Measurements from ENCODE around the gene INSYN2B. TPM values are rescaled to one million over a fixed set of nuclear protein-coding genes. Genes with fewer than 3 reads are reported as not detected.

The INSYN2B gene
- polyA plus RNA-seq, 1 donor = 0.34 TPM

DNA sequence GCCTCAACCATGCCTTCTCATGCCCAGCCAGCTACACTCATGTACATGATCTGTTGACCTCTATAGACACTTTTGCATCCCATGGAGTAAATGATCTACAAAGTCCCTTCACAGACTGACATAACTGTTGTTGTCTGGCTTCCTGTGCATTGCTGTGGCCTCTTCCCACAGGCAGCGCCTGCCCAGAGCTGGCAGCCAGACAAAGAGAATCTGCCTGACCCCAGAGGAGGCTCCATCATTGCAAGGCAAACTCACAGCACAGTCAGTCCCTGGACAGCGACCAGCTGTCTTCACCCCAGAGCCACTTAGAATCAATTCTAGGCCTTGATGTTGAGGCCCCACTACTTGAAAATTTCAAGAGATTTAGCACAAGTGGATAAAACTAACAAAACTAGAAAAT lies 65.5 kb downstream of the INSYN2B start:
- DNase-seq = peak; percentile 6 to 7
- Histone ChIP-seq H3K4me1 (ENCODE audit: control insufficient read depth, insufficient read depth, low read length) (no peaks in the 10 kb centered on the region), H3K4me3 (ENCODE audit: low read length) (no peak overlapping the region), H3K27me3 (ENCODE audit: control insufficient read depth, insufficient read depth, low read length) (no peaks in the 10 kb centered on the region), H3K27ac (ENCODE audit: low read length) (no peak overlapping the region), H3K36me3 (ENCODE audit: control insufficient read depth, insufficient read depth, low read length) (no peaks in the 10 kb centered on the region), H3K9me3 (ENCODE audit: control insufficient read depth, low read depth, low read length) (no peaks in the 10 kb centered on the region)
- WGBS (ENCODE audit: insufficient coverage, low lambda C conversion rate) = 0% methylated on average over 1 of the region's 2 CpGs

DNA sequence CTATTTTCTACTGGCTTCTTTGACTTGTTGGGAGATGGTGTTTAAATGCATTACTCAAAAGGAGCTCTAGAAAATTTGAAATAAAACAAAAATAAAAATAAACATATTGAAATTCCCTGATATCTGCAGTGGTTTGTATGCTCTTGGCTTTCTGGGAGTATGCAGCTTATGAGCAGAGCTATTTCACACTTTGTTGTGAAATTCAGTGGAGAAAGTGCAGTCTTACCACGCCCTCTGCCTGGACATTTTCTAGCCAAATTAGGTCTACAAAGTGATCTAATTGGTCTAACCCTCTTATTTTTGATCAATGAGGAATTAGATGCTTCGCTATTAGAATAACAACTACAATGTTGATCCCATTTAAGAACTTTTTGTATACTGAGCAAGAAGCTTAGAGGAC lies 66.8 kb downstream of the INSYN2B start:
- WGBS (ENCODE audit: insufficient coverage, low lambda C conversion rate) = 100% methylated on average over 1 of the region's 2 CpGs
- Histone ChIP-seq H3K9me3 (ENCODE audit: control insufficient read depth, low read depth, low read length) (no peaks in the 10 kb centered on the region), H3K4me3 (ENCODE audit: low read length) (no peak overlapping the region), H3K4me1 (ENCODE audit: control insufficient read depth, insufficient read depth, low read length) (no peaks in the 10 kb centered on the region), H3K36me3 (ENCODE audit: control insufficient read depth, insufficient read depth, low read length) (no peaks in the 10 kb centered on the region), H3K27me3 (ENCODE audit: control insufficient read depth, insufficient read depth, low read length) (no peaks in the 10 kb centered on the region), H3K27ac (ENCODE audit: low read length) (no peak overlapping the region)
- no peak for DNase-seq

DNA sequence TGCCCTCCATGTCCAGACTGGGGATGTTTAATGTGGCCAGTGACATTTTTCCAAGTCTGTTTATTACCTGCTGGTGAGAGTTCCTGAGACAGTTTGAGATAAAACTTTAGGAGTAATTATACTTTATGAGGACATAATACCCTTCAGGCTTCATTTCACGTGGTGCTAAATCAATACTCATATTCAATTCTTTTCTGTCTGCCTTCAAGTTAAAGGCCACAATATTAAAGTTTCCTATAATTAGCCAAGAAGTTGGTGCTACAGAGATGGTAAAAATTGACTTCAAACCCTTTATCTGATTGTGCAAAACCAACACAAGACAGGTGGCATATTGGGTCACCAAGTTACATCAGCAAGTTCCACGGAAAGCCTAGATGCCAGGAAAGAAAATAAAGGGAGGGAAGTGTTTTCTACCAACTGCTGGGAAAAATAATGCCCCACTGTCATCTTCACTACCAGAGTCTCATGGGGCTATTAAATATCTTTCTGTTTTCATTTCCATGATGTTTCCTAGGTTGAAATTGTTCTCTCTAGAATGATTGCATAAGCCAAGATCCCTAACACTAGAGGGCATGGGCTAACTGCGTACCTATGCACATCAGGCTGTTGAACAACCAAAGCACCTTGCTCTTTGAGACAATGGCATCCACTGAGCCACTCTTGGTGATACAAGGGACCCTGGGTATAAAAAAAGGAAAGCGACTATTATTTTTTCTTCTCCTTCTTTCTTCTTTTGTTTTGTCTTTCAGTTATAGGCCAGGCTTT lies 68.7 kb downstream of the INSYN2B start:
- Histone ChIP-seq H3K27me3 (ENCODE audit: control insufficient read depth, insufficient read depth, low read length) (no peaks in the 10 kb centered on the region), H3K27ac (ENCODE audit: low read length) (no peak overlapping the region), H3K4me1 (ENCODE audit: control insufficient read depth, insufficient read depth, low read length) (no peaks in the 10 kb centered on the region), H3K36me3 (ENCODE audit: control insufficient read depth, insufficient read depth, low read length) (no peaks in the 10 kb centered on the region), H3K9me3 (ENCODE audit: control insufficient read depth, low read depth, low read length) (no peaks in the 10 kb centered on the region), H3K4me3 (ENCODE audit: low read length) (no peak overlapping the region)
- WGBS (ENCODE audit: insufficient coverage, low lambda C conversion rate) = no CpG with 5 or more reads among the region's 4 CpGs
- DNase-seq = no peak

DNA sequence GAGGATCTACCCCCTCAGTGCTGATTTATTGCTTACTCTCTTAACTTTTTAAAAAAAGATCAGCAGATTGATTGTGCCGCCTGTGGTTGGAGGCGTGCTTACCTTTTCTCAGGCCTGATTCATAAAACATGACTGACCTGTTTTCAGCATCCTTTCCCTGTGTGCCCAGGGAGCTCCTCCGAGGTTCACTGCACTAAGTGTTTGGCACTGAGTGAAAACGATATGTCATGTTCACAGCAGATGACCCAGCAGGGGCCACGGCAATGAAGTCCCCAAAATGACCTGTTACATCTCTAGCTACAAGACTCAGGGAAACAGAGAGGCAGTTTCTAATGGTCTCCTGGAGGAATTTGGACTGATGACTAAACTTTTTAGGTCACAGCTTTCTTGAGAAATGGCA lies 69.9 kb downstream of the INSYN2B start:
- DNase-seq = no peak
- no peaks in the 10 kb centered on the region for H3K27me3 ChIP-seq (ENCODE audit: control insufficient read depth, insufficient read depth, low read length)
- H3K9me3 ChIP-seq (ENCODE audit: control insufficient read depth, low read depth, low read length) = no peaks in the 10 kb centered on the region
- H3K27ac ChIP-seq (ENCODE audit: low read length) = no peak overlapping the region
- no CpG with 5 or more reads among the region's 5 CpGs for WGBS (ENCODE audit: insufficient coverage, low lambda C conversion rate)
- no peak overlapping the region for H3K4me3 ChIP-seq (ENCODE audit: low read length)
- no peaks in the 10 kb centered on the region for H3K36me3 ChIP-seq (ENCODE audit: control insufficient read depth, insufficient read depth, low read length)
- no peaks in the 10 kb centered on the region for H3K4me1 ChIP-seq (ENCODE audit: control insufficient read depth, insufficient read depth, low read length)

DNA sequence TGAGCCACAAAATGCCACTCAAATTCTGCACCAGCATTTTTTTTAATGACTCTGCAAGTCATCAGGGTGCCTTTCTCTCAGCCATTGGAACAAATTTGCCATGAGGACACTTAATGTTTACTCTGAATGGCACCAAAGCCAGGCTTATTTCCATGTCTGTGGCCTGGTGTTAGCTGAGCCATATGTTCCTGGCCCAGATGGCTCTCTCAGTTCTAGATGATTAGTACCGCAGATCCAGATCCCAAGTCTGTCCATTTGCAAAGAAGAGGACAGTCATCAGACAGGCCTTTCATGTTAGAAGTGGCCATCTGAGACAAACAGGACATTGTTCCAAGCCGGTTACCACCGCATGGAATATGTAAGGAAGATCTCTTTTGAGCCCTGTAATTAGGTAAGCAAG lies 70.3 kb downstream of the INSYN2B start:
- H3K9me3 ChIP-seq (ENCODE audit: control insufficient read depth, low read depth, low read length) = no peaks in the 10 kb centered on the region
- H3K4me1 ChIP-seq (ENCODE audit: control insufficient read depth, insufficient read depth, low read length) = no peaks in the 10 kb centered on the region
- no CpG with 5 or more reads among the region's 3 CpGs for WGBS (ENCODE audit: insufficient coverage, low lambda C conversion rate)
- no peaks in the 10 kb centered on the region for H3K36me3 ChIP-seq (ENCODE audit: control insufficient read depth, insufficient read depth, low read length)
- H3K27me3 ChIP-seq (ENCODE audit: control insufficient read depth, insufficient read depth, low read length) = no peaks in the 10 kb centered on the region
- no peak overlapping the region for H3K27ac ChIP-seq (ENCODE audit: low read length)
- no peak for DNase-seq
- no peak overlapping the region for H3K4me3 ChIP-seq (ENCODE audit: low read length)

- Histone ChIP-seq H3K9me3 (ENCODE audit: control insufficient read depth, low read depth, low read length) (no peaks in the 10 kb centered on the region), H3K36me3 (ENCODE audit: control insufficient read depth, insufficient read depth, low read length) (no peaks in the 10 kb centered on the region), H3K4me1 (ENCODE audit: control insufficient read depth, insufficient read depth, low read length) (no peaks in the 10 kb centered on the region), H3K27ac (ENCODE audit: low read length) (no peak overlapping the region), H3K4me3 (ENCODE audit: low read length) (no peak overlapping the region), H3K27me3 (ENCODE audit: control insufficient read depth, insufficient read depth, low read length) (no peaks in the 10 kb centered on the region)
- DNase-seq = no peak
- WGBS (ENCODE audit: insufficient coverage, low lambda C conversion rate) = no CpG with 5 or more reads among the region's 1 CpG
Measured at GRCh38 chr5:169908864-169909263, 71.4 kb downstream of the INSYN2B start.

GRCh38 chr5:169906745-169907649 lies 73.3 kb downstream of the INSYN2B start:
- no CpG with 5 or more reads among the region's 8 CpGs for WGBS (ENCODE audit: insufficient coverage, low lambda C conversion rate)
- Histone ChIP-seq H3K27me3 (ENCODE audit: control insufficient read depth, insufficient read depth, low read length) (no peaks in the 10 kb centered on the region), H3K27ac (ENCODE audit: low read length) (no peak overlapping the region), H3K9me3 (ENCODE audit: control insufficient read depth, low read depth, low read length) (no peaks in the 10 kb centered on the region), H3K36me3 (ENCODE audit: control insufficient read depth, insufficient read depth, low read length) (no peaks in the 10 kb centered on the region), H3K4me3 (ENCODE audit: low read length) (no peak overlapping the region), H3K4me1 (ENCODE audit: control insufficient read depth, insufficient read depth, low read length) (no peaks in the 10 kb centered on the region)
- no peak for DNase-seq

DNA sequence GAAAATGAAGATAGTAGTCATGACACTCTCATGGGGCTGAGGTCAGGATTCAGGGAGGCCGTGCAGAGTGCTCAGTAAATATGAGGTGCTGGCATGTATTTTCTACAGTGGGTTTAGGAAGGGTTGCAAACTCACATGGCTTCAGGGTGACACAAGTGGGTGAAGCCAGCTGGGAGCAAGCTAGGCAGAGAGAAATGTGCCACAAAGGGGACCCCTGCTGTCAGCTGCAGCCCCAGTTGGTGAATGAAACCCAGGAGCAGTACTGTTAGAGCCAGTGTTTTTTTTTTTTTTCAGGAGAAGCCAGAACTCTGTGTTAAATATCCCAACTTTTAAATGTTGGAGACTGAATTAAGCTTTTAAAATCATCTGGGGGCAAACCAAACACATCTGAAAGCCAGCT lies 75.3 kb downstream of the INSYN2B start:
- Histone ChIP-seq H3K9me3 (ENCODE audit: control insufficient read depth, low read depth, low read length) (no peaks in the 10 kb centered on the region), H3K27ac (ENCODE audit: low read length) (no peak overlapping the region), H3K4me1 (ENCODE audit: control insufficient read depth, insufficient read depth, low read length) (no peaks in the 10 kb centered on the region), H3K27me3 (ENCODE audit: control insufficient read depth, insufficient read depth, low read length) (no peaks in the 10 kb centered on the region), H3K4me3 (ENCODE audit: low read length) (no peak overlapping the region), H3K36me3 (ENCODE audit: control insufficient read depth, insufficient read depth, low read length) (no peaks in the 10 kb centered on the region)
- DNase-seq = no peak
- WGBS (ENCODE audit: insufficient coverage, low lambda C conversion rate) = no CpG with 5 or more reads among the region's 1 CpG

DNA sequence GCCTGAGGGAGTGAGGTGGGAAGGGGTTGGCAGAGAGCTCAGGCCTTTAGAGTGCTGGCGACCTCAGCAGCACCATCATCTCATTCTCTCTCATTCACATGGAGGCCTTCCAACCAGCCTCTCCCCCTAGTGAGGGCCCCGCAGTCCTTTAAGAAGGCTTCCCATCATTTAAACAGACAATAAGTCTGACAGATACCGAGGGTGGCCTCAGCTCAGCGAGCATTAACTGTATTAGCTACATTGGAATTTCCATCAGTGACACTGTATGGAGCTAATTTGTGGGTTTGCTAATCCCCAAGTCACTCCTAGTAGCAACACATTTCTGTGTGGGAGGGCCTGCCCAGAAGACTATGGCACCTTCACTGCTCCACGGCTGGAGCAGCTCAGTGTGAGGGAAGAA lies 75.8 kb downstream of the INSYN2B start:
- 50% methylated on average over 2 of the region's 5 CpGs for whole genome bisulfite sequencing (ENCODE audit: insufficient coverage, low lambda C conversion rate)

GRCh38 chr5:169904059-169904458 lies 76.2 kb downstream of the INSYN2B start:
- H3K27me3 ChIP-seq (ENCODE audit: control insufficient read depth, insufficient read depth, low read length) = no peaks in the 10 kb centered on the region
- no peaks in the 10 kb centered on the region for H3K36me3 ChIP-seq (ENCODE audit: control insufficient read depth, insufficient read depth, low read length)
- no peak for DNase-seq
- H3K9me3 ChIP-seq (ENCODE audit: control insufficient read depth, low read depth, low read length) = no peaks in the 10 kb centered on the region
- no peak overlapping the region for H3K27ac ChIP-seq (ENCODE audit: low read length)
- 100% methylated on average over 1 of the region's 2 CpGs for whole genome bisulfite sequencing (ENCODE audit: insufficient coverage, low lambda C conversion rate)
- no peaks in the 10 kb centered on the region for H3K4me1 ChIP-seq (ENCODE audit: control insufficient read depth, insufficient read depth, low read length)
- H3K4me3 ChIP-seq (ENCODE audit: low read length) = no peak overlapping the region

More for the DNA sequence above, 75.8 kb downstream of the INSYN2B start:
- no peaks in the 10 kb centered on the region for H3K27me3 ChIP-seq (ENCODE audit: control insufficient read depth, insufficient read depth, low read length)
- no peak for DNase-seq
- no peaks in the 10 kb centered on the region for H3K4me1 ChIP-seq (ENCODE audit: control insufficient read depth, insufficient read depth, low read length)
- no peak overlapping the region for H3K4me3 ChIP-seq (ENCODE audit: low read length)
- no peaks in the 10 kb centered on the region for H3K36me3 ChIP-seq (ENCODE audit: control insufficient read depth, insufficient read depth, low read length)
- H3K27ac ChIP-seq (ENCODE audit: low read length) = no peak overlapping the region
- H3K9me3 ChIP-seq (ENCODE audit: control insufficient read depth, low read depth, low read length) = no peaks in the 10 kb centered on the region
